DND-41 (cell line): Measurements from ENCODE around the gene ABCB7.

Experiments
- EZH2 ChIP-seq: IDR thresholded peaks from 3 replicates; pipeline ENCODE4 v1.6.1; 2012; ENCODE audit warnings: borderline replicate concordance, low read depth, mild to moderate bottlenecking, moderate library complexity, low read length, inconsistent platforms; ENCODE audit not compliant: severe bottlenecking
- TF ChIP-seq, protein P1 (sequence below): IDR thresholded peaks from 2 replicates; pipeline ENCODE4 v1.5.1; 2012; ENCODE audit warnings: borderline replicate concordance, low read length, moderate library complexity, mild to moderate bottlenecking; ENCODE audit not compliant: poor library complexity, severe bottlenecking; ENCODE audit errors: extremely low read depth

DNA sequence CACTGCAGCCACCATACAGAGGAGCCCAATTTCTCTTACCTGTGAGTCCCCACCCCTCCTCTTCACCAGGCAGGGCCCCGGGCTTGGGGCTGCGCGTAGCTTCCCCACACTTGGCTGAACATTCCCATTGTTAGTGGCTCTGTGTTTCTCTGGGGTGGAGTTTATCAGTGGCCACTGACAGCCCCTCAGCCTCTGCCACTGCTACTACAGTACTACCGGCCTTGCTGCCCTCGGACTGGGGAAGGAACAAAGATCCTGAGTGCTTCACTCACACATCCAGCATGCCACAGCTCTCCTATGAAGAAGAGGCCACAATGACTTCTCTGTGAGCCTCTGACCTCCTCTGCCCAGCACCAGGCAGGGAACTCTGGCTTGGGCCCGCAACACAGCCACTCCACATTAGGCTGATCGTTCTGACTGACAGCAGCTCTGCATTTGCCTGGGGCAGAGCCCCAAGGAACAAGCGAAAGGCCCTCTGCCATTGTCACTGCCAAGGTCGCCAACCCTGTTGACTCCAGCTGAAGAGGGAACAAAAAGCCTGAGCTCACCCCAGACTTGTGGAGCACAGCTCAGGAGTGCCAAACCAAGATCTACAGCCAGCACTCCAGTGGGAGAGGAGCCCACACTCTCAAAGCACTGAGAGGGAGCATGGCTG, 24.0 kb downstream of the ABCB7 start:
- TF ChIP-seq, protein P1, sequence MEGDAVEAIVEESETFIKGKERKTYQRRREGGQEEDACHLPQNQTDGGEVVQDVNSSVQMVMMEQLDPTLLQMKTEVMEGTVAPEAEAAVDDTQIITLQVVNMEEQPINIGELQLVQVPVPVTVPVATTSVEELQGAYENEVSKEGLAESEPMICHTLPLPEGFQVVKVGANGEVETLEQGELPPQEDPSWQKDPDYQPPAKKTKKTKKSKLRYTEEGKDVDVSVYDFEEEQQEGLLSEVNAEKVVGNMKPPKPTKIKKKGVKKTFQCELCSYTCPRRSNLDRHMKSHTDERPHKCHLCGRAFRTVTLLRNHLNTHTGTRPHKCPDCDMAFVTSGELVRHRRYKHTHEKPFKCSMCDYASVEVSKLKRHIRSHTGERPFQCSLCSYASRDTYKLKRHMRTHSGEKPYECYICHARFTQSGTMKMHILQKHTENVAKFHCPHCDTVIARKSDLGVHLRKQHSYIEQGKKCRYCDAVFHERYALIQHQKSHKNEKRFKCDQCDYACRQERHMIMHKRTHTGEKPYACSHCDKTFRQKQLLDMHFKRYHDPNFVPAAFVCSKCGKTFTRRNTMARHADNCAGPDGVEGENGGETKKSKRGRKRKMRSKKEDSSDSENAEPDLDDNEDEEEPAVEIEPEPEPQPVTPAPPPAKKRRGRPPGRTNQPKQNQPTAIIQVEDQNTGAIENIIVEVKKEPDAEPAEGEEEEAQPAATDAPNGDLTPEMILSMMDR: no peak
- no peak for TF ChIP-seq EZH2
